Lung (tissue), 12 donors: ENCODE measurements around the gene RNF20. TPM values are rescaled to one million over a fixed set of nuclear protein-coding genes. Genes with fewer than 3 reads are reported as not detected.

Experiments used
- ATAC-seq: fragments of 200-7000 bp; cut with Tn5 transposase; one replicate; pipeline ENCODE4 v1.9.1; 2020; ENCODE audit warnings: moderate number of reproducible peaks; ENCODE audit not compliant: insufficient read depth, low FRiP score
- DNase-seq, 3 donors: peaks; one replicate each; pipeline ENCODE4 v3.0.0-alpha.2; 2013 to 2017
- H3K27ac ChIP-seq, 2 donors: one replicate each; pipeline ENCODE4 v1.5.1; 2013; ENCODE audit warnings: mild to moderate bottlenecking in 2 of 2, moderate library complexity in 2 of 2, control low read depth in 1 of 2, inconsistent platforms in 1 of 2, low read depth in 1 of 2, low read length in 1 of 2
- H3K27me3 ChIP-seq, 3 donors: one replicate each; pipeline ENCODE4 v1.5.1; 2013; ENCODE audit warnings: low read length in 2 of 3; ENCODE audit not compliant: control insufficient read depth in 3 of 3, insufficient read depth in 3 of 3
- H3K36me3 ChIP-seq, 4 donors: one replicate each; pipeline ENCODE4 v1.5.1; 2013; ENCODE audit warnings: low read length in 4 of 4, mild to moderate bottlenecking in 1 of 4, moderate library complexity in 1 of 4; ENCODE audit not compliant: control insufficient read depth in 4 of 4, insufficient read depth in 4 of 4
- H3K4me1 ChIP-seq, 5 donors: one replicate each; pipeline ENCODE4 v1.5.1; 2013; ENCODE audit warnings: low read length in 5 of 5, mild to moderate bottlenecking in 2 of 5, moderate library complexity in 1 of 5; ENCODE audit not compliant: control insufficient read depth in 5 of 5, insufficient read depth in 5 of 5
- H3K4me3 ChIP-seq: one replicate; pipeline ENCODE4 v1.5.1; 2013; ENCODE audit warnings: mild to moderate bottlenecking, control low read depth, moderate library complexity
- H3K9ac ChIP-seq, 2 donors: one replicate each; pipeline ENCODE4 v1.5.1; 2013; ENCODE audit warnings: low read length in 2 of 2, control low read depth in 1 of 2; ENCODE audit not compliant: insufficient read depth in 1 of 2
- H3K9me3 ChIP-seq, 4 donors: one replicate each; pipeline ENCODE4 v1.5.1; 2013; ENCODE audit warnings: low read length in 3 of 4, mild to moderate bottlenecking in 1 of 4, moderate library complexity in 1 of 4; ENCODE audit not compliant: control insufficient read depth in 4 of 4, insufficient read depth in 3 of 4
- CTCF ChIP-seq: IDR thresholded peaks from 2 replicates; pipeline ENCODE4 v1.5.1; 2012; ENCODE audit warnings: mild to moderate bottlenecking; ENCODE audit errors: control extremely low read depth, extremely low read depth
- WGBS, 2 donors: extraction: QIAGEN DNeasy Blood & Tissue Kit; methylation state at CpG; one replicate each; pipeline ENCODE4 v1.1.7; 2013; 5-methylcytosine and 5-hydroxymethylcytosine counted together
- polyA plus RNA-seq, 2 donors: library from polyadenylated mRNA; stranded (reverse); fragments of 200-250 nt; gene quantifications; one replicate each; pipeline ENCODE4 v1.2.1, GENCODE V29; 2013
- total RNA-seq, 2 donors: library from RNA; depleted of rRNA in 1 of 2; stranded (reverse); fragments of >200 nt in 1 of 2; gene quantifications; one replicate each; pipeline ENCODE4 v1.2.1, GENCODE V29; 2014 to 2021
- donor health status: control.
- donor health status: control.
- donor health status: Bipolar disorder and iron deficiency.
- donor health status: healthy.
- donor health status: DM: yes; HTN: yes; CAD: no.

RNF20 gene
- total and polyA plus RNA-seq, 4 donors: 9.3 to 38.5 (median 23.0) TPM

DNA sequence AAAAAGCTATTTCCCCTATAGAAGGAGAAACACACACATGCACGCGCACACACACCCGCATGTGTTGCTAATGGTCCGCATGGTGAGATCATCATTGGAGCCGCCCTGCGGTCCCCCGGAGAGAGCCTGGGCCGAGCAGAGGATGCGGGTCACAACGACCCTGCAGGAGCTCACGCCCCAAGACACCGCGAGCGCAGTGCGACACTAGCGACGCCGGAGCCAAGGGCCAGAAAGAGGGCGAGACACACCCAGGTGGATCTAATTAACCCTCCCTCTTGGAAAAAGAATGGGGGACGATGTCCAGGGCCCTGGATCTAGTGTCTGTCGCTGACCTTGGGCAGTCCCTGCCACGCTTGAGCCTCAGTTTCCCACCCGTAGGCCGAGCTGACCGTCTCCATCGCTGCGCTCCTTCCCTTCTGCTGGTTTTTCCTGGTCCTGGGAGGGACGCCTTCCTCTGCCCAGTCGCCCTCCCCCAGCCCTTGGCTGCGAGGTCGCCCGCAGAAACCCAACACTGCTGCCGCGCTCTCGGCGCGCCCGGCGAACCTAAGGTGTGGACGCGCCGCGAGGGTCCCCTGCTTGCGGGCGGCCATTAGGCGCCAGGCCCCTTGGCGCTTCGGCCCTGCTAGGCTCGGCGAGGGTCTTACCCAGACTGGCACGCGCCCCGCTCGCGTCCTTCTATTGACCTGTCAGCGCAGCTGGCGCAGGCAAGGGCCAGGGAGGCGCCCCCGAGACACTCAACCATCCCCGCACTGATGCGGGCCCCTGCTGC lies 47.5 kb upstream of the RNF20 start:
- peaks cover 0 to 15% (median 4%) of the 10 kb centered on the region in 5 donors for H3K4me1 ChIP-seq
- peak; percentile 45 for ATAC-seq
- peak; percentile 46 to 61 (median 58) for DNase-seq
- 2 to 3% methylated on average over 61 of the region's 61 CpGs for WGBS, 2 donors
- TF ChIP-seq CTCF: no peak
- peak overlapping the region; percentile 47 for H3K4me3 ChIP-seq
- H3K9ac ChIP-seq: peak overlapping the region; percentile 69 to 75
- H3K27ac ChIP-seq: peak overlapping the region; percentile 83 to 90
- no peaks in the 10 kb centered on the region for H3K36me3 ChIP-seq
- peaks cover 0 to 3% (median 0%) of the 10 kb centered on the region in 4 donors for H3K9me3 ChIP-seq
- H3K27me3 ChIP-seq: peaks cover 0 to 2% (median 0%) of the 10 kb centered on the region in 3 donors

GRCh38 chr9:101486693-101487442 lies 46.8 kb upstream of the RNF20 start:
- peak overlapping the region; percentile 83 to 90 for H3K27ac ChIP-seq
- H3K36me3 ChIP-seq: no peaks in the 10 kb centered on the region
- H3K4me3 ChIP-seq: peak overlapping the region; percentile 47
- no peak for TF ChIP-seq CTCF
- H3K9ac ChIP-seq: peak overlapping the region; percentile 52 to 75
- H3K9me3 ChIP-seq: peaks cover 0 to 3% (median 0%) of the 10 kb centered on the region in 4 donors
- DNase-seq: peak; percentile 77 to 87 (median 79)
- peaks cover 0 to 15% (median 4%) of the 10 kb centered on the region in 5 donors for H3K4me1 ChIP-seq
- 1% methylated on average over 50 to 53 of the region's 53 CpGs for WGBS, 2 donors
- peak; percentile 84 for ATAC-seq
- H3K27me3 ChIP-seq: peaks cover 0 to 2% (median 0%) of the 10 kb centered on the region in 3 donors

GRCh38 chr9:101487443-101487840 lies 46.2 kb upstream of the RNF20 start:
- Histone ChIP-seq H3K36me3 (no peaks in the 10 kb centered on the region), H3K4me1 (peaks cover 0 to 15% (median 4%) of the 10 kb centered on the region in 5 donors), H3K9me3 (peaks cover 0 to 3% (median 0%) of the 10 kb centered on the region in 4 donors), H3K27me3 (peaks cover 0 to 2% (median 0%) of the 10 kb centered on the region in 3 donors), H3K4me3 (no peak overlapping the region), H3K27ac (peak overlapping the region in 1 of 2 donors; percentile 90), H3K9ac (peak overlapping the region in 1 of 2 donors; percentile 52)
- TF ChIP-seq CTCF: no peak
- WGBS, 2 donors: 38 to 51% methylated on average over 9 of the region's 9 CpGs
- DNase-seq (no peak), ATAC-seq (no peak)
